CD14-positive monocyte (primary cell): ENCODE data around the gene CDCA3. TPM values are rescaled to one million over a fixed set of nuclear protein-coding genes. Genes with fewer than 3 reads are reported as not detected.

Source experiments
- DNase-seq, 3 donors: peaks; one replicate each; pipeline ENCODE4 v3.0.0-alpha.2; 2011 to 2022
- H2AFZ ChIP-seq: 2 replicates; pipeline ENCODE4 v1.6.0; 2012; ENCODE audit warnings: mild to moderate bottlenecking, low read depth, low read length, inconsistent platforms; ENCODE audit not compliant: insufficient read depth, poor library complexity, severe bottlenecking
- H3K27ac ChIP-seq, 2 donors: 1 replicate in 1 of 2; 2 replicates in 1 of 2; pipeline ENCODE4 v1.5.1; 2012 to 2013; ENCODE audit warnings: low read length in 2 of 2, control low read depth in 1 of 2, inconsistent platforms in 1 of 2, low read depth in 1 of 2, mild to moderate bottlenecking in 1 of 2
- H3K27me3 ChIP-seq, 2 donors: one replicate each; pipeline versions ENCODE4 v1.6.0 to v1.6.1; 2011 to 2013; ENCODE audit warnings: low read length in 2 of 2; ENCODE audit not compliant: control insufficient read depth in 2 of 2, insufficient read depth in 2 of 2
- H3K36me3 ChIP-seq, 2 donors: replicated peaks in 1 of 2; 1 replicate in 1 of 2; 2 replicates in 1 of 2; pipeline versions ENCODE4 v1.5.1 to v1.6.1; 2012 to 2013; ENCODE audit warnings: low read length in 2 of 2, control low read depth in 1 of 2, inconsistent platforms in 1 of 2, mild to moderate bottlenecking in 1 of 2; ENCODE audit not compliant: insufficient read depth in 2 of 2, control insufficient read depth in 1 of 2
- H3K4me1 ChIP-seq, 2 donors: 1 replicate in 1 of 2; 2 replicates in 1 of 2; pipeline versions ENCODE4 v1.5.1 to v1.6.1; 2012 to 2013; ENCODE audit warnings: low read length in 2 of 2, control low read depth in 1 of 2, inconsistent platforms in 1 of 2, mild to moderate bottlenecking in 1 of 2, moderate library complexity in 1 of 2; ENCODE audit not compliant: insufficient read depth in 2 of 2, control insufficient read depth in 1 of 2
- H3K4me2 ChIP-seq: replicated peaks from 2 replicates; pipeline ENCODE3; 2012; ENCODE audit warnings: low read length, moderate library complexity, mild to moderate bottlenecking; ENCODE audit not compliant: poor library complexity, severe bottlenecking; ENCODE audit errors: extremely low read depth
- H3K4me3 ChIP-seq, 3 experiments: fragments of 200-600 bp in 1 of 3; sonication (generic) in 1 of 3; replicated peaks in 1 of 3; 1 replicate in 2 of 3; 2 replicates in 1 of 3; pipeline ENCODE4 v1.5.1; 2011 to 2013; ENCODE audit warnings: low read length in 3 of 3, mild to moderate bottlenecking in 3 of 3, control low read depth in 2 of 3, low read depth in 2 of 3, inconsistent platforms in 1 of 3, moderate library complexity in 1 of 3
- H3K79me2 ChIP-seq: 2 replicates; pipeline ENCODE4 v1.6.0; 2012; ENCODE audit warnings: mild to moderate bottlenecking, control low read depth, inconsistent platforms, low read length, moderate library complexity; ENCODE audit not compliant: insufficient read depth
- H3K9ac ChIP-seq: 2 replicates; pipeline ENCODE4 v1.6.0; 2017; ENCODE audit warnings: low read length, mild to moderate bottlenecking; ENCODE audit not compliant: insufficient read depth, poor library complexity, severe bottlenecking
- H3K9me3 ChIP-seq, 2 donors: replicated peaks in 1 of 2; 1 replicate in 1 of 2; 2 replicates in 1 of 2; pipeline versions ENCODE4 v1.5.1 to v1.6.1; 2012 to 2013; ENCODE audit warnings: low read length in 2 of 2, control low read depth in 1 of 2; ENCODE audit not compliant: control insufficient read depth in 1 of 2, insufficient read depth in 1 of 2
- H4K20me1 ChIP-seq: 2 replicates; pipeline ENCODE4 v1.6.0; 2012; ENCODE audit warnings: mild to moderate bottlenecking, low read length, control low read depth, moderate library complexity; ENCODE audit not compliant: insufficient read depth
- H3K27ac Mint-ChIP-seq, 7 donors: one replicate each; pipeline ENCODE4 v1.8.0; 2020; ENCODE audit warnings: mild to moderate bottlenecking in 7 of 7, mixed read lengths in 7 of 7, moderate library complexity in 6 of 7, inconsistent platforms in 2 of 7
- H3K27me3 Mint-ChIP-seq, 3 donors: one replicate each; pipeline ENCODE4 v1.8.0; 2021 to 2022; ENCODE audit warnings: low read depth in 3 of 3, mild to moderate bottlenecking in 3 of 3, mixed read lengths in 3 of 3, moderate library complexity in 3 of 3, inconsistent platforms in 1 of 3
- H3K36me3 Mint-ChIP-seq, 2 donors: one replicate each; pipeline ENCODE4 v1.8.0; 2020; ENCODE audit warnings: mixed read lengths in 2 of 2, inconsistent platforms in 1 of 2, mild to moderate bottlenecking in 1 of 2
- H3K4me1 Mint-ChIP-seq: one replicate; pipeline ENCODE4 v1.8.0; 2020; ENCODE audit warnings: mild to moderate bottlenecking, mixed read lengths
- H3K4me3 Mint-ChIP-seq, 2 donors: one replicate each; pipeline ENCODE4 v1.8.0; 2020; ENCODE audit warnings: mild to moderate bottlenecking in 2 of 2, mixed read lengths in 2 of 2, moderate library complexity in 1 of 2
- H3K9me3 Mint-ChIP-seq, 7 donors: one replicate each; pipeline ENCODE4 v1.8.0; 2020 to 2022; ENCODE audit warnings: mixed read lengths in 7 of 7, mild to moderate bottlenecking in 6 of 7, moderate library complexity in 6 of 7, inconsistent platforms in 2 of 7
- WGBS: methylation state at CpG from one replicate; pipeline ENCODE4 v1.1.5; 2013; ENCODE audit warnings: missing lambda C conversion rate; ENCODE audit not compliant: insufficient coverage; 5-methylcytosine and 5-hydroxymethylcytosine counted together
- intact Hi-C, 2 donors: fragments of 100-400 bp; cut with micrococcal nuclease; formaldehyde crosslinking; loops; one replicate each; pipeline versions ENCODE4 v1.15.0 to v1.15.1; 2023
- polyA plus RNA-seq, 3 donors: library from polyadenylated mRNA; depleted of rRNA in 1 of 3; unstranded in 2 of 3; stranded (reverse) in 1 of 3; fragments of 300-500 nt in 2 of 3; fragments of >200 nt in 1 of 3; fragmentation: Illumina TruSeq in 2 of 3; gene quantifications; 1 replicate in 2 of 3; 2 replicates in 1 of 3; pipeline ENCODE4 v1.2.3, GENCODE V29; 2012 to 2021
- TF ChIP-seq, protein P1 (sequence below): fragments of 200-600 bp; IDR thresholded peaks from one replicate; pipeline ENCODE4 v1.8.0; 2022; ENCODE audit warnings: antibody characterized with exemption, mild to moderate bottlenecking

The CDCA3 gene
- polyA plus RNA-seq, 3 donors = 0.57 to 0.61 (median 0.59) TPM

DNA sequence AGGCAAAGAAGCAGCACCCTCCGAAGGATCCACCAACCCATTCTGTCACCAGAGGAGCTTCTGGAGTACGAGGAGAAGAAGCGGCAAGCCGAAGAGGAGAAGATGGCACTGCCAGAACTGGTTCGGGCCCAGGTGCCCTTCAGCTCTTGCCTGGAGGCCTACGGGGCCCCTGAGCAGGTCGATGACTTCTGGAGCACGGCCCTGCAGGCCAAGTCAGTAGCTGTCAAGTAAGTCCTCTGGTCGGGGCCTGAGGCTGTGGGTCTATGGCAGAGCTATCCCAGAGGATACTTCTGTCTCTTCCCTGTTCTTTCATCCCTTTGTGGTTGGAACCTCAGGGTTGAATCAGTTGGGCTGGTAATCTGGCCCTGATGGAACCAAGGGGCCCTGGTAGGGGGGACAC, 10.3 kb upstream of the CDCA3 start:
- Mint-ChIP-seq H3K4me1 (peaks cover under 1% of the 10 kb centered on the region), H3K9me3 (peaks cover 0 to under 1% (median 0%) of the 10 kb centered on the region in 7 donors), H3K27ac (peak overlapping the region in 1 of 7 donors; percentile 1), H3K27me3 (peaks cover 0 to 5% (median 0%) of the 10 kb centered on the region in 3 donors), H3K36me3 (peaks cover 87 to 98% of the 10 kb centered on the region in 2 donors), H3K4me3 (no peak overlapping the region)
- Histone ChIP-seq H3K36me3 (peaks cover 89 to 98% of the 10 kb centered on the region in 2 donors), H3K27me3 (no peaks in the 10 kb centered on the region), H4K20me1 (no peaks in the 10 kb centered on the region), H3K4me2 (no peak overlapping the region), H3K9ac (no peak overlapping the region), H3K9me3 (no peaks in the 10 kb centered on the region), H2AFZ (no peak overlapping the region), H3K27ac (no peak overlapping the region), H3K79me2 (no peaks in the 10 kb centered on the region), H3K4me1 (peaks cover under 1 to 2% of the 10 kb centered on the region in 2 donors), H3K4me3 (no peak overlapping the region)
- TF ChIP-seq, protein P1, sequence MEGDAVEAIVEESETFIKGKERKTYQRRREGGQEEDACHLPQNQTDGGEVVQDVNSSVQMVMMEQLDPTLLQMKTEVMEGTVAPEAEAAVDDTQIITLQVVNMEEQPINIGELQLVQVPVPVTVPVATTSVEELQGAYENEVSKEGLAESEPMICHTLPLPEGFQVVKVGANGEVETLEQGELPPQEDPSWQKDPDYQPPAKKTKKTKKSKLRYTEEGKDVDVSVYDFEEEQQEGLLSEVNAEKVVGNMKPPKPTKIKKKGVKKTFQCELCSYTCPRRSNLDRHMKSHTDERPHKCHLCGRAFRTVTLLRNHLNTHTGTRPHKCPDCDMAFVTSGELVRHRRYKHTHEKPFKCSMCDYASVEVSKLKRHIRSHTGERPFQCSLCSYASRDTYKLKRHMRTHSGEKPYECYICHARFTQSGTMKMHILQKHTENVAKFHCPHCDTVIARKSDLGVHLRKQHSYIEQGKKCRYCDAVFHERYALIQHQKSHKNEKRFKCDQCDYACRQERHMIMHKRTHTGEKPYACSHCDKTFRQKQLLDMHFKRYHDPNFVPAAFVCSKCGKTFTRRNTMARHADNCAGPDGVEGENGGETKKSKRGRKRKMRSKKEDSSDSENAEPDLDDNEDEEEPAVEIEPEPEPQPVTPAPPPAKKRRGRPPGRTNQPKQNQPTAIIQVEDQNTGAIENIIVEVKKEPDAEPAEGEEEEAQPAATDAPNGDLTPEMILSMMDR = no peak
- intact Hi-C loops = no loop called here
- 100% methylated on average over 9 of the region's 9 CpGs for WGBS
- DNase-seq = no peak

DNA sequence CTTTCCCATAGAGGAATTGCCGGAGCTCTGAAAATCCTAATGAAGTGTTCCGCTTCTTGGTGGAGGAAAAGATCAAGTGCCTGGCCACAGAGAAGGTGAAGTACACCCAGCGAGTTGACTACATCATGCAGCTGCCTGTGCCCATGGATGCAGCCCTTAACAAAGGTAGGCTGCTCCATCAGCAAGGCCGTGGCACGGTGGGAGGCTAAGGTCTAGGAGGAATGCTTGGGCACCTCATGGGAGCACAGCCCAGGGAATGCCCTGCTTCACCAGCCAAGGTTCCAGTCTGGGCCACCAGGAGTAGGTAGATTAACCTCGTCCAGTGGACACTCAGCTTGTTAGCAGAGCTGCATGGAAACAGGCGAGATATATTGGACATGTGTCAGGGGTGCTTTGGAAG, 9.9 kb upstream of the CDCA3 start:
- Histone ChIP-seq H3K79me2 (no peaks in the 10 kb centered on the region), H3K27me3 (no peaks in the 10 kb centered on the region), H3K4me3 (no peak overlapping the region), H3K9me3 (no peaks in the 10 kb centered on the region), H3K4me1 (no peaks in the 10 kb centered on the region), H2AFZ (no peak overlapping the region), H4K20me1 (no peaks in the 10 kb centered on the region), H3K27ac (no peak overlapping the region), H3K36me3 (peaks cover 92 to 100% of the 10 kb centered on the region in 2 donors), H3K9ac (no peak overlapping the region), H3K4me2 (no peak overlapping the region)
- H3K36me3 Mint-ChIP-seq = peaks cover 91 to 99% of the 10 kb centered on the region in 2 donors
- H3K4me3 Mint-ChIP-seq = no peak overlapping the region
- peaks cover 0 to 5% (median 0%) of the 10 kb centered on the region in 3 donors for H3K27me3 Mint-ChIP-seq
- 100% methylated on average over 6 of the region's 7 CpGs for WGBS
- H3K4me1 Mint-ChIP-seq = no peaks in the 10 kb centered on the region
- TF ChIP-seq, protein P1 = no peak
- intact Hi-C loops = no loop called here
- no peak overlapping the region for H3K27ac Mint-ChIP-seq
- no peak for DNase-seq
- H3K9me3 Mint-ChIP-seq = peaks cover 0 to 1% (median 0%) of the 10 kb centered on the region in 7 donors
